ENCODE measurements around the gene SPATS1.

- TF ChIP-seq POLR2A (IDR thresholded peaks at IDR 0.05; ENCODE audit: low read depth) (no peak), CTCF (IDR thresholded peaks at IDR 0.05) (no peak)
Observed at GRCh38 chr6:44377484-44377883, 35.0 kb downstream of the SPATS1 start.
